ENCODE data around the gene CEP85L.

DNA sequence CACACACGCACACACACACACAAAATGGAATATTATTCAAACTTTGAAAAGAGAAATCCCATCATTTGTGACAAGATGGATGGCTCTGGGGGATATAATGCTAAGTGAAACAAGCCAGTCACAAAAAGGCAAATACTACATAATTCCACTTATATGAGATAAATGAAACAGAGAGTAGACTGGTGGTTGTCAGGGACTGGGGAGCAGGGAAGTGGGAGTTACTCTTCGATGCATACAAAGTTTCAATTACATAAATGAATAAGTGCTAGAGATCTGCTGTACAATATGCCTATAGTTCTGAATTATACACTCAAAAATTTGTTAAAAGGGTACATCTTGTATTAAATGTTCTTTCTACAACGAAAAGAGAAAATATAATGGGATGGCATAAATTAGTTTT lies 161.4 kb downstream of the CEP85L start:
- TF ChIP-seq, protein P1, sequence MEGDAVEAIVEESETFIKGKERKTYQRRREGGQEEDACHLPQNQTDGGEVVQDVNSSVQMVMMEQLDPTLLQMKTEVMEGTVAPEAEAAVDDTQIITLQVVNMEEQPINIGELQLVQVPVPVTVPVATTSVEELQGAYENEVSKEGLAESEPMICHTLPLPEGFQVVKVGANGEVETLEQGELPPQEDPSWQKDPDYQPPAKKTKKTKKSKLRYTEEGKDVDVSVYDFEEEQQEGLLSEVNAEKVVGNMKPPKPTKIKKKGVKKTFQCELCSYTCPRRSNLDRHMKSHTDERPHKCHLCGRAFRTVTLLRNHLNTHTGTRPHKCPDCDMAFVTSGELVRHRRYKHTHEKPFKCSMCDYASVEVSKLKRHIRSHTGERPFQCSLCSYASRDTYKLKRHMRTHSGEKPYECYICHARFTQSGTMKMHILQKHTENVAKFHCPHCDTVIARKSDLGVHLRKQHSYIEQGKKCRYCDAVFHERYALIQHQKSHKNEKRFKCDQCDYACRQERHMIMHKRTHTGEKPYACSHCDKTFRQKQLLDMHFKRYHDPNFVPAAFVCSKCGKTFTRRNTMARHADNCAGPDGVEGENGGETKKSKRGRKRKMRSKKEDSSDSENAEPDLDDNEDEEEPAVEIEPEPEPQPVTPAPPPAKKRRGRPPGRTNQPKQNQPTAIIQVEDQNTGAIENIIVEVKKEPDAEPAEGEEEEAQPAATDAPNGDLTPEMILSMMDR (conservative IDR thresholded peaks at IDR 0.05; ENCODE audit: low read length) = no peak
- TF ChIP-seq EZH2phosphoT487 (IDR thresholded peaks at IDR 0.05; ENCODE audit: borderline replicate concordance, low read depth, low read length) = no peak

Measured in OCI-LY7 (cell line).